ENCODE data around the gene DHRS7C. TPM values are rescaled to one million over a fixed set of nuclear protein-coding genes. Genes with fewer than 3 reads are reported as not detected.

Gene DHRS7C
- total RNA-seq, 2 donors from 2014 or later, result 79.3 to 201 TPM

DNA sequence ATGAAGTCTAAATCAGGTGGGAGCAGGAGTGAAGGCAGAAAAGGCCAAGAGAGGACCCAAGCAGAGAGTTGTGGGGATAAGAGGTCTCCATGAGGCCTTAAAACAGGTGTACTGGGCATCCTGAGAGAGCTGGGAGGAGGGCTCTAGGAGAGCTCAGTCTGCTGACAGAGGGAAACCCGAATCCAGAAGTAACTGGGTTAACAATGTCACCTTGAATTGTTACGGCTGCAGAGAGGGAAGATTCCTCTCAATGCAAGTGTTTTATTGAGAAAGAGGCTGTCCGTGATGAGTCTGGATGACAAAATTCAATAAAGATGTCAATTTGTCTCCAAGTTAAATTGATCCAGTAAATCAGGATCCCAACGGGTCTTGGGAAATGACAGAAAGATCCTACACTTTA is 8.3 kb downstream of the DHRS7C start:
- no peak for DNase-seq (ENCODE audit: low spot score)
- no peak overlapping the region for H3K27ac ChIP-seq
- H3K4me3 ChIP-seq, result no peak overlapping the region
- H3K36me3 ChIP-seq, result no peaks in the 10 kb centered on the region
- H3K4me1 ChIP-seq, result peaks cover 0 to under 1% of the 10 kb centered on the region in 2 donors
- no peaks in the 10 kb centered on the region for H3K27me3 ChIP-seq
- no peak for TF ChIP-seq CTCF (IDR thresholded peaks at IDR 0.05)
- H3K9me3 ChIP-seq, result no peaks in the 10 kb centered on the region

GRCh38 chr17:9780552-9780951 is 10.8 kb downstream of the DHRS7C start:
- H3K4me1 ChIP-seq, result no peaks in the 10 kb centered on the region

GRCh38 chr17:9776911-9777310 is 14.5 kb downstream of the DHRS7C start:
- H3K9me3 ChIP-seq, result no peaks in the 10 kb centered on the region
- no peak for TF ChIP-seq CTCF (IDR thresholded peaks at IDR 0.05)
- H3K27ac ChIP-seq, result no peak overlapping the region
- no peaks in the 10 kb centered on the region for H3K36me3 ChIP-seq
- no peaks in the 10 kb centered on the region for H3K4me1 ChIP-seq
- DNase-seq (ENCODE audit: low spot score), result no peak
- no peak overlapping the region for H3K4me3 ChIP-seq
- no peaks in the 10 kb centered on the region for H3K27me3 ChIP-seq

More at GRCh38 chr17:9780552-9780951, 10.8 kb downstream of the DHRS7C start:
- Histone ChIP-seq H3K4me3 (no peak overlapping the region), H3K36me3 (no peaks in the 10 kb centered on the region), H3K27ac (no peak overlapping the region), H3K9me3 (no peaks in the 10 kb centered on the region), H3K27me3 (no peaks in the 10 kb centered on the region)
- no peak for DNase-seq (ENCODE audit: low spot score)
- no peak for TF ChIP-seq CTCF (IDR thresholded peaks at IDR 0.05)

DNA sequence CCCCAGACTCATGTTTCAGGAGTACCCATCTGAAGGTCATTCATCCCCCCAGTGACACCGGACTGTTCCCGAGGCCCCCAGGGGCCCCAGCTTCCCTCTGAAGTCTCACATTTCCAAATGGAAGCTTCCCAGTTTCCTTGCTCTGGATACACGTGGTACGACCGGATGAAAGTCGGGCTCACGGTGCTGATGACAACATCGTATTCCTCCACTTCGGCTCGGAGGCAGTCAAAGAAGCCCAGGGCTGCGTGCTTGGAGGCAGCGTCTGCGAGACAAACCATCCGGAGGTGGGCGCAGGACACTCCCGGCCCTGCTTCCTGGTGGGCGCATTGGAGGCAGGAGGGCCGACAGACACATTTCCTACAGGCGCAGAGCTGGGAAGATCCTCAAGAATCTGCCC is 18.7 kb downstream of the DHRS7C start:
- H3K27me3 ChIP-seq, result no peaks in the 10 kb centered on the region
- H3K27ac ChIP-seq, result no peak overlapping the region
- DNase-seq (ENCODE audit: low spot score), result no peak
- H3K36me3 ChIP-seq, result no peaks in the 10 kb centered on the region
- no peaks in the 10 kb centered on the region for H3K9me3 ChIP-seq
- no peaks in the 10 kb centered on the region for H3K4me1 ChIP-seq
- H3K4me3 ChIP-seq, result no peak overlapping the region
- TF ChIP-seq CTCF (IDR thresholded peaks at IDR 0.05), result no peak

DNA sequence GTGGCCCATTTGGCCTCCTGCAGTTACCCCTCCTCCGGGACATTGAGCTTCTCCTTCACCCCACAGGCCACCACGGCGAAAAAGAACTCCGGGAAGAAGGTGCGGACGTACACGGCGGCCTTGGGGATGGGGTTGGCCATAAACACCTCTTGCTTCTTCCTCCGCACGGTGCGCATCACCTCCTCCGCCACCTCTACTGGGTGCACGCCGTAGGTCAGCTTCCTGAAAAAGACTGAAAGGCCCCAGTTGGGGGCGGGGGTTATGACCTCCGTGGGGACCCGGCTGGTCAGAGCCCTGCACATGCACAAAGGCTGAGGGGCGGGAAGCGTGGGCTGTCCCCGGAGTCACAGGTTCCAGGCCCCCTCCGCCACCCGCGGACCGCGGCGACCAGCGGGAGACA is 19.9 kb downstream of the DHRS7C start:
- no peak overlapping the region for H3K27ac ChIP-seq
- H3K4me3 ChIP-seq, result no peak overlapping the region
- H3K36me3 ChIP-seq, result no peaks in the 10 kb centered on the region
- H3K9me3 ChIP-seq, result no peaks in the 10 kb centered on the region
- no peak for DNase-seq (ENCODE audit: low spot score)
- H3K27me3 ChIP-seq, result no peaks in the 10 kb centered on the region
- H3K4me1 ChIP-seq, result no peaks in the 10 kb centered on the region
- TF ChIP-seq CTCF (IDR thresholded peaks at IDR 0.05), result no peak

- no peaks in the 10 kb centered on the region for H3K36me3 ChIP-seq
- H3K4me3 ChIP-seq, result no peak overlapping the region
- H3K27ac ChIP-seq, result no peak overlapping the region
- peak; percentile 44 for DNase-seq (ENCODE audit: low spot score)
- H3K27me3 ChIP-seq, result no peaks in the 10 kb centered on the region
- no peaks in the 10 kb centered on the region for H3K4me1 ChIP-seq
- TF ChIP-seq CTCF (IDR thresholded peaks at IDR 0.05), result no peak
- no peaks in the 10 kb centered on the region for H3K9me3 ChIP-seq
Observed at GRCh38 chr17:9769036-9769695, 22.2 kb downstream of the DHRS7C start.

All from right atrium auricular region (tissue), 2 donors.